Measurements from ENCODE around the gene KRTAP10-6. TPM values are rescaled to one million over a fixed set of nuclear protein-coding genes. Genes with fewer than 3 reads are reported as not detected.
"Not testable (repeated sequence)": the region's sequence is repeated elsewhere in the genome, so short reads cannot be mapped to it uniquely, and the experiment has no call there.

KRTAP10-6 gene
- total and polyA plus RNA-seq, 2 donors from 2014 or later: not detected

DNA sequence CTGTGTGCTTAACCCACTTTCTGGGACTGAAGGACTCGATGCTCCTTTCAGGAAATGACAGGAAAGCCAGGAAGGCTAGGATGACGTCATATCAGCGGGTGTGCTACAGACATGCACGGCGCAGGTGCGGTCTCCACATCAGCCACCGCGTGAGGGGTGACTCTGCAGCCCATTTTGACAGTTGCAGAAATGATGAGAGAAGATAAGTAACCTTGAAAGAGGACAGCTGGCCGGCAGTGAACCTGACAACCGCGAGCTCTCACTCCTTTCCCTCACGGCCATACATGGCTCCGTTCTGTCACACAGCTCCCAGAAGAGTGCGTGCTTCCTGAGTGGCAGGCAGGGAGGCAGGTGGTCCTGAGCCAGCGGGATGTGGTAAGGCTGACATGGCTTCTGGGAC is 10.2 kb downstream of the KRTAP10-6 start:
- Histone ChIP-seq H3K4me1 (ENCODE audit: control insufficient read depth in 2 of 3, insufficient read depth in 2 of 3, low read depth in 1 of 3, low read length in 3 of 3) (no peaks in the 10 kb centered on the region), H3K36me3 (ENCODE audit: control insufficient read depth in 2 of 3, insufficient read depth in 3 of 3, low read length in 3 of 3) (no peaks in the 10 kb centered on the region), H3K27me3 (ENCODE audit: control insufficient read depth, insufficient read depth, low read length) (no peaks in the 10 kb centered on the region), H3K27ac (ENCODE audit: low read depth in 2 of 2, low read length in 2 of 2) (no peak overlapping the region), H3K9ac (ENCODE audit: low read length in 3 of 3) (no peak overlapping the region), H3K4me3 (ENCODE audit: low read length in 3 of 3) (no peak overlapping the region), H3K9me3 (ENCODE audit: control insufficient read depth in 2 of 3, insufficient read depth in 1 of 3, low read length in 3 of 3) (peaks cover 0 to 5% (median 4%) of the 10 kb centered on the region in 3 donors)
- FAIRE-seq: no peak
- intact Hi-C loops (cut with DNase I): no loop called here
- TF ChIP-seq, protein P1, sequence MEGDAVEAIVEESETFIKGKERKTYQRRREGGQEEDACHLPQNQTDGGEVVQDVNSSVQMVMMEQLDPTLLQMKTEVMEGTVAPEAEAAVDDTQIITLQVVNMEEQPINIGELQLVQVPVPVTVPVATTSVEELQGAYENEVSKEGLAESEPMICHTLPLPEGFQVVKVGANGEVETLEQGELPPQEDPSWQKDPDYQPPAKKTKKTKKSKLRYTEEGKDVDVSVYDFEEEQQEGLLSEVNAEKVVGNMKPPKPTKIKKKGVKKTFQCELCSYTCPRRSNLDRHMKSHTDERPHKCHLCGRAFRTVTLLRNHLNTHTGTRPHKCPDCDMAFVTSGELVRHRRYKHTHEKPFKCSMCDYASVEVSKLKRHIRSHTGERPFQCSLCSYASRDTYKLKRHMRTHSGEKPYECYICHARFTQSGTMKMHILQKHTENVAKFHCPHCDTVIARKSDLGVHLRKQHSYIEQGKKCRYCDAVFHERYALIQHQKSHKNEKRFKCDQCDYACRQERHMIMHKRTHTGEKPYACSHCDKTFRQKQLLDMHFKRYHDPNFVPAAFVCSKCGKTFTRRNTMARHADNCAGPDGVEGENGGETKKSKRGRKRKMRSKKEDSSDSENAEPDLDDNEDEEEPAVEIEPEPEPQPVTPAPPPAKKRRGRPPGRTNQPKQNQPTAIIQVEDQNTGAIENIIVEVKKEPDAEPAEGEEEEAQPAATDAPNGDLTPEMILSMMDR (IDR thresholded peaks at IDR 0.05; ENCODE audit: borderline replicate concordance, extremely low read depth, insufficient read depth): no peak
- DNase-seq: no peak

DNA sequence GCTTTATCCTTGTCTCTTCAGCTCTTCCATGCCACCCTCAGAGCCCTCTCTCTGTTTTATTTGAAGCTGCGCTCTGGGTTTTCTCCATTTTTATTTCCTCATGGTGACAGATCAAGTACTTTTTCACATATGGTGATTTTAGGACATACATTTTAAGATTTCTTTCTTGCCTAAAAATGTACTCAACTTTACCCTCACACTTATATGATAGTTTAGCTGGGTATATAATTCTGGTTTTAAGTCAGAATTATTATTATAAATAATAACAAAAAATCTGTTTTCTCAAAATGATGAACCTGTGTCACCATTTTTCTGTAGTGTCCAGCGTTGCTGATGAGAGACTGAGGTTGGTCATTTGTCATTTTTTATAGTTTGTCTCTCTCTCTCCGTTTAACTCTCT is 11.1 kb downstream of the KRTAP10-6 start:
- Histone ChIP-seq H3K36me3 (ENCODE audit: control insufficient read depth in 2 of 3, insufficient read depth in 3 of 3, low read length in 3 of 3) (no peaks in the 10 kb centered on the region), H3K27ac (ENCODE audit: low read depth in 2 of 2, low read length in 2 of 2) (no peak overlapping the region), H3K9me3 (ENCODE audit: control insufficient read depth in 2 of 3, insufficient read depth in 1 of 3, low read length in 3 of 3) (peaks cover 0 to 10% (median 4%) of the 10 kb centered on the region in 3 donors), H3K4me3 (ENCODE audit: low read length in 3 of 3) (no peak overlapping the region), H3K9ac (ENCODE audit: low read length in 3 of 3) (no peak overlapping the region), H3K27me3 (ENCODE audit: control insufficient read depth, insufficient read depth, low read length) (no peaks in the 10 kb centered on the region), H3K4me1 (ENCODE audit: control insufficient read depth in 2 of 3, insufficient read depth in 2 of 3, low read depth in 1 of 3, low read length in 3 of 3) (no peaks in the 10 kb centered on the region)
- DNase-seq: no peak
- intact Hi-C loops (cut with DNase I): no loop called here
- no peak for FAIRE-seq
- TF ChIP-seq, protein P1 (IDR thresholded peaks at IDR 0.05; ENCODE audit: borderline replicate concordance, extremely low read depth, insufficient read depth): no peak

DNA sequence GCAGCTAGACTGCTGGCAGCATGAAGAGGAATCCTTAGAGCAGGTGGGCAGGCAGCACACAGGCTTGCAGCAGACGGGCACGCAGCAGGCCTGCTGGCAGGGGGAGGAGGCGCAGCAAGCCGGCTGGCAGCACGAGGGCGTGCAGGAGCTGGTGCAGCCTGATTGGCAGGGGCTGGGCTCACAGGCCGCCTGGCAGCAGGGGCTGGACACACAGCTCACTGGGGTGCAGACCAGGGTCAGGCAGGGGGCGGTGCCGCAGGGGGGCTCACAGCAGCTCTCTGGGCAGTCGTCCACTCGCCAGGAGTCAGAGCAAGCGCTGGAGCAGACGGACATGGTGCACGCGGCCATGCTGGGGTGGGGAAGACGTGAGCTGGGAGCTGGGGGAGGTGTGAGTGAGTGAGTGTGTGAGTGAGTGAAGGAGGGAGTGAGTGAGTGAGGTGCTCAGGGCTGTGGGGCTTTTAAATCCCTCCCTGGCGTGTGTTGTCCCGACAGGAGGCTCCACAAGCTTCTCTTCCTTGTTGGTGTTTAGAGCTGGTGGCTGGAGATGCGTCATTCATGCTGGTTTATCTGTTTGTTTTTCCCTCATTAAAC is 12.0 kb downstream of the KRTAP10-6 start, which contains the start of gene KRTAP10-5:
Gene KRTAP10-5 (minus strand): TSS at position 374 of the 591 bp plus-strand sequence. CDS start 26 bp downstream, at position 348.
- H3K4me1 ChIP-seq (ENCODE audit: control insufficient read depth in 2 of 3, insufficient read depth in 2 of 3, low read depth in 1 of 3, low read length in 3 of 3); intact Hi-C loops (cut with DNase I); H3K27me3 ChIP-seq (ENCODE audit: control insufficient read depth, insufficient read depth, low read length); H3K36me3 ChIP-seq (ENCODE audit: control insufficient read depth in 2 of 3, insufficient read depth in 3 of 3, low read length in 3 of 3); FAIRE-seq; DNase-seq; H3K9ac ChIP-seq (ENCODE audit: low read length in 3 of 3); H3K4me3 ChIP-seq (ENCODE audit: low read length in 3 of 3); H3K27ac ChIP-seq (ENCODE audit: low read depth in 2 of 2, low read length in 2 of 2); H3K9me3 ChIP-seq (ENCODE audit: control insufficient read depth in 2 of 3, insufficient read depth in 1 of 3, low read length in 3 of 3): not testable (repeated sequence)

DNA sequence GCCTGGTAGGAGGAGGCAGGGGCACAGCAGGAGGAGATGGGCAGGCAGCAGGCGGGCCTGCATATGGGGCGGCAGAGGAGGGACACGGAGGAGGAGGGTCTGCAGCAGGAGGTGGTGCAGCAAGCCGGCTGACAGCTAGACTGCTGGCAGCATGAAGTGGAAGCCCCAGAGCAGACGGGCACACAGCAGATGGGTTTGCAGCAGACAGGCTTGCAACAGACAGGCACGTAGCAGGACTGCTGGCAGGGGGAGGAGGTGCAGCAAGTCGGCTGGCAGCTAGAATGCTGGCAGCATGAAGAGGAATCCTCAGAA is 12.5 kb downstream of the KRTAP10-6 start:
- no peak for DNase-seq
- no peak for FAIRE-seq
- H3K9ac ChIP-seq (ENCODE audit: low read length in 3 of 3): no peak overlapping the region
- H3K27me3 ChIP-seq (ENCODE audit: control insufficient read depth, insufficient read depth, low read length): no peaks in the 10 kb centered on the region
- H3K27ac ChIP-seq (ENCODE audit: low read depth in 2 of 2, low read length in 2 of 2): no peak overlapping the region
- no peaks in the 10 kb centered on the region for H3K36me3 ChIP-seq (ENCODE audit: control insufficient read depth in 2 of 3, insufficient read depth in 3 of 3, low read length in 3 of 3)
- intact Hi-C loops (cut with DNase I): no loop called here
- H3K4me3 ChIP-seq (ENCODE audit: low read length in 3 of 3): no peak overlapping the region
- H3K4me1 ChIP-seq (ENCODE audit: control insufficient read depth in 2 of 3, insufficient read depth in 2 of 3, low read depth in 1 of 3, low read length in 3 of 3): no peaks in the 10 kb centered on the region
- H3K9me3 ChIP-seq (ENCODE audit: control insufficient read depth in 2 of 3, insufficient read depth in 1 of 3, low read length in 3 of 3): peaks cover 0 to 10% (median 4%) of the 10 kb centered on the region in 3 donors
- TF ChIP-seq, protein P1 (IDR thresholded peaks at IDR 0.05; ENCODE audit: borderline replicate concordance, extremely low read depth, insufficient read depth): no peak

Data from kidney (tissue), 14 donors.